ENCODE data around the gene HOXB2. TPM values are rescaled to one million over a fixed set of nuclear protein-coding genes. Genes with fewer than 3 reads are reported as not detected.
A peak's percentile ranks its signal among the peaks of the same experiment; 100 is the strongest.

HOXB2 gene
- polyA plus RNA-seq, 2 of the 4 experiments (the other 2 are of a cell fraction) = 0.65 to 2.6 TPM

DNA sequence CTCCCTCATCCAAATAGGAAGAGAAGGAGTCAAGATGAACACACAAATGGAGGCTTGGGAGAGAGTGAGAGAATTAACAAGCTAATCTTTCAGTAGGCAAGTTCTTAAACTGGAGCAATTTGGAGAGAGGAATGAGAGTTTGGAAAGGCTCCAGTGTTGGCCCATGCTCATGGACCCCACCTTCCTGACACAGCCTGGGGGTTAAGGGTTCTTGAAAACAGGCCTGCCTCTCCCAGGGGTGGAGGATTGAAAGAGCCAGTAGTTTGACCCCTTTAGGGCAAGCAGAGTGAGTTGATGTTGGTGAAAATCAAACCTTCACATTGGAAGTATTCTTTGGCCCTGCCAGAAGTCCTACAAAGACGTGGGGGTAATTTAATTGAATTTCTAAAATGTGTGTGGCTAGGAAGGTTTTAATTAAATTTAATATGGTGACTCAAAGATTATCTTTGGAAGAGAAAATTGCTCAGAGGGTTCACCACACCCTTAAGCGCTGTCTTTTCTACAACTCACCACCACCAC lies 39.4 kb upstream of the HOXB2 start:
- Histone ChIP-seq H3K27ac (peak overlapping the region; percentile 71 to 86; a peak in 5 of 6 replicates), H3K4me2 (peak overlapping the region; percentile 99), H3K4me1 (peaks cover 21% of the 10 kb centered on the region), H3K4me3 (peak overlapping the region; percentile 56), H3K9me3 (no peaks in the 10 kb centered on the region)
- 85% methylated on average over 2 of the region's 2 CpGs for WGBS (ENCODE audit: missing lambda C conversion rate)
- FAIRE-seq = no peak
- ChIA-PET CTCF (interaction anchor here (0.8 to 1.8 kb wide), 6 partner anchors 10 to 249 kb away, joined by 3 to 8 read pairs (median 4); no protein-coding TSS in a partner anchor), POLR2A (no interaction called here)
- TF ChIP-seq TFCP2L1 (CRISPR knock-in tag; IDR thresholded peaks at IDR 0.05) = no peak
- TF ChIP-seq BCL3 (IDR thresholded peaks at IDR 0.05) = no peak
- no peak for TF ChIP-seq JUN (IDR thresholded peaks at IDR 0.05)
- TF ChIP-seq PHF8 (IDR thresholded peaks at IDR 0.05; ENCODE audit: borderline replicate concordance, low read depth) = no peak
- TF ChIP-seq KDM1A (IDR thresholded peaks at IDR 0.05; ENCODE audit: low read depth) = no peak
- no peak for TF ChIP-seq MAZ (IDR thresholded peaks at IDR 0.05; ENCODE audit: borderline replicate concordance, low read depth, low read length)
- TF ChIP-seq JUNB (IDR thresholded peaks at IDR 0.05) = no peak
- TF ChIP-seq FOSB (CRISPR knock-in tag; IDR thresholded peaks at IDR 0.05) = no peak
- TF ChIP-seq, protein P1, sequence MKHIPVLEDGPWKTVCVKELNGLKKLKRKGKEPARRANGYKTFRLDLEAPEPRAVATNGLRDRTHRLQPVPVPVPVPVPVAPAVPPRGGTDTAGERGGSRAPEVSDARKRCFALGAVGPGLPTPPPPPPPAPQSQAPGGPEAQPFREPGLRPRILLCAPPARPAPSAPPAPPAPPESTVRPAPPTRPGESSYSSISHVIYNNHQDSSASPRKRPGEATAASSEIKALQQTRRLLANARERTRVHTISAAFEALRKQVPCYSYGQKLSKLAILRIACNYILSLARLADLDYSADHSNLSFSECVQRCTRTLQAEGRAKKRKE (CRISPR knock-in tag; IDR thresholded peaks at IDR 0.05; ENCODE audit: low read depth) = no peak
- no peak for TF ChIP-seq POLR2AphosphoS2 (conservative IDR thresholded peaks at IDR 0.05; ENCODE audit: low read length)
- no peak for TF ChIP-seq NPAS2 (CRISPR knock-in tag; IDR thresholded peaks at IDR 0.05; ENCODE audit: borderline replicate concordance)
- TF ChIP-seq ZFP36 (IDR thresholded peaks at IDR 0.05; ENCODE audit: borderline replicate concordance, partially characterized antibody) = no peak
- no peak for TF ChIP-seq HOXB13 (CRISPR knock-in tag; IDR thresholded peaks at IDR 0.05; ENCODE audit: low read depth)
- no peak for TF ChIP-seq CBX2 (IDR thresholded peaks at IDR 0.05; ENCODE audit: borderline replicate concordance, low read depth)
- no peak for TF ChIP-seq RFX5 (IDR thresholded peaks at IDR 0.05)
- TF ChIP-seq GATA3 (IDR thresholded peaks at IDR 0.05; ENCODE audit: borderline replicate concordance) = no peak
- no peak for TF ChIP-seq CEBPB (IDR thresholded peaks at IDR 0.05)
- TF ChIP-seq HOXB5 (CRISPR knock-in tag; IDR thresholded peaks at IDR 0.05) = no peak
- TF ChIP-seq RCOR1 (IDR thresholded peaks at IDR 0.05; ENCODE audit: low read depth, low read length) = no peak
- TF ChIP-seq EHMT2 (IDR thresholded peaks at IDR 0.05; ENCODE audit: low read depth) = no peak
- ATAC-seq = no peak
- no peak for DNase-seq (ENCODE audit: low read depth in 1 of 2, low spot score in 1 of 2)

GRCh38 chr17:48583708-48584222 lies 38.9 kb upstream of the HOXB2 start:
- CTCF ChIA-PET = interaction anchor here (0.7 to 1.8 kb wide), 12 partner anchors 9 to 368 kb away, joined by 3 to 8 read pairs (median 4); partner anchors contain the start of gene HOXB8
- H3K4me1 ChIP-seq = peaks cover 21% of the 10 kb centered on the region
- no peak for DNase-seq (ENCODE audit: low read depth in 1 of 2, low spot score in 1 of 2)

More at GRCh38 chr17:48583708-48584222, 38.9 kb upstream of the HOXB2 start:
- Histone ChIP-seq H3K4me3 (no peak overlapping the region), H3K4me2 (no peak overlapping the region), H3K9me3 (no peaks in the 10 kb centered on the region), H3K27ac (no peak overlapping the region)
- FAIRE-seq (no peak), ATAC-seq (no peak)
- 93% methylated on average over 3 of the region's 3 CpGs for WGBS (ENCODE audit: missing lambda C conversion rate)
- TF ChIP-seq NFE2L2 (conservative IDR thresholded peaks at IDR 0.05; ENCODE audit: low read length) (no peak), TP53 (CRISPR knock-in tag; IDR thresholded peaks at IDR 0.05) (no peak), SMC3 (IDR thresholded peaks at IDR 0.05) (no peak), USF2 (IDR thresholded peaks at IDR 0.05) (no peak), CHD2 (IDR thresholded peaks at IDR 0.05; ENCODE audit: low read length, partially characterized antibody) (no peak), CBX8 (IDR thresholded peaks at IDR 0.05) (no peak), EP300 (IDR thresholded peaks at IDR 0.05) (no peak), HOXB5 (CRISPR knock-in tag; IDR thresholded peaks at IDR 0.05) (no peak), JUN (IDR thresholded peaks at IDR 0.05) (no peak), EHMT2 (IDR thresholded peaks at IDR 0.05; ENCODE audit: low read depth) (no peak; the same call in 1 of the 2 replicates), SREBF2 (IDR thresholded peaks at IDR 0.05) (no peak), PBX3 (IDR thresholded peaks at IDR 0.05) (no peak), RAD21 (conservative IDR thresholded peaks at IDR 0.05 in 1 of 2, IDR thresholded peaks at IDR 0.05 in 1 of 2) (no peak), JUNB (IDR thresholded peaks at IDR 0.05) (no peak), NPAS2 (CRISPR knock-in tag; IDR thresholded peaks at IDR 0.05; ENCODE audit: borderline replicate concordance) (no peak), NR3C1 (IDR thresholded peaks at IDR 0.05) (no peak), RFX5 (IDR thresholded peaks at IDR 0.05) (no peak), RCOR1 (IDR thresholded peaks at IDR 0.05; ENCODE audit: low read depth, low read length) (no peak)
- TF ChIP-seq, protein P2, sequence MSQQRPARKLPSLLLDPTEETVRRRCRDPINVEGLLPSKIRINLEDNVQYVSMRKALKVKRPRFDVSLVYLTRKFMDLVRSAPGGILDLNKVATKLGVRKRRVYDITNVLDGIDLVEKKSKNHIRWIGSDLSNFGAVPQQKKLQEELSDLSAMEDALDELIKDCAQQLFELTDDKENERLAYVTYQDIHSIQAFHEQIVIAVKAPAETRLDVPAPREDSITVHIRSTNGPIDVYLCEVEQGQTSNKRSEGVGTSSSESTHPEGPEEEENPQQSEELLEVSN (IDR thresholded peaks at IDR 0.05; ENCODE audit: borderline replicate concordance, low read depth) = no peak
- TF ChIP-seq, protein P1 (CRISPR knock-in tag; IDR thresholded peaks at IDR 0.05; ENCODE audit: low read depth) = no peak
- POLR2A ChIA-PET = no interaction called here

All from A549 (cell line).